Stimulated activated CD4-positive, alpha-beta T cell treated with anti-CD3 and anti-CD28 coated beads, Interleukin-2, amount 100 ng/mL, for 4 hours (primary cell): ENCODE measurements around the gene MCF2L2.

ENCODE experiments used
- DNase-seq: peaks from one replicate; pipeline ENCODE4 v3.0.0-alpha.2; 2020; ENCODE audit warnings: low read depth

Gene MCF2L2

DNA sequence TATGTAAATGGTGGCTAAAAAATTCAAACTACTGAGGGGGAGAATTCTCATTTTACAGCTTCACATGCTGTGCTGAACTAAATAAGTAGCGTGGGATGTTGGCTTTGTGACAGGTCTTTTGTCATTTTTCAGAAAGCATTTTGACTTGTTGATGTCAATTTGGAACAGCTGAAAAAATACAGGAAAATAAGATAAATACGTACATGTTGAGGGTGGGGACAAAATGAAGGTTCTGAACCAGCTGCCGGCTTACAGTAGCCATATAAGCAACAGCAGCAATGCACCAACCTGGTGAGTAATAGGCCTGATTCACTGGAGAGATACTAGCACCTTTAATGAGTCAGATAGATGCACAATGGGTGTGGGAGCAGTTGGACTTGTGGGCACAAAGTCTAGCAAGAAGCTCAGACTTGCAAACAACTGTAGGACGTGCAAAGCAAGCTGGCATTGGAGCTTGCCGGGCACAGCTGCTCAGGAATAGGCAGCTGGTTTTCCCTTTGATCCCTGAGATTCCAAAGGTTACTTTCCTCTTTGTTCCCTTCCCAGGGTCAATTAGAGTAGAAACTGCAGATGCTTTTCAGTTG, 162.5 kb downstream of the MCF2L2 start:
- peak; percentile 51 for DNase-seq

DNA sequence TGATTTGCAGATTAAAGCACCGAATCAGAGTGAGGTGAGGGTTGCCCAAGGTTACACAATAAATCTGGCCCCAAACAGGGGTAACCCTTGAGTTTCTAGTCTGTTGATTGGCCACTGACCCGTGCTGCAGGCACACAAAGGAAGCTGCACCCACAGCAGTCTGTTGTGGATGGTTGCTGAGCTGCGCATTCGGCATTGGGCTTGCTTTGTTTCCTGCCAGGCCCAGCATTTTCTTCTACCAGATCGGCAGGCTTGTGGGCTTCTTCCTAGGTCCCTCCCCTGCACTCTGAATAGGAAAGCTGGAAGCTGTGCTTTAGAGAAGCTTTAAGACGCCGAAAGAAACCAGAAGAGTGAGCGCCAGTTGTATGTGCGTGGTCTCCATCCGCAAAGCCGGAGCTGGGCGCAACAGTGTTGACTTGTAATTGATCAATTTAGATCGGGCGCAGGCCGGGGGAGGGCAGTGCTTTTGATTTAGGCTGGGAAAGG, 163.2 kb downstream of the MCF2L2 start:
- DNase-seq = no peak

DNA sequence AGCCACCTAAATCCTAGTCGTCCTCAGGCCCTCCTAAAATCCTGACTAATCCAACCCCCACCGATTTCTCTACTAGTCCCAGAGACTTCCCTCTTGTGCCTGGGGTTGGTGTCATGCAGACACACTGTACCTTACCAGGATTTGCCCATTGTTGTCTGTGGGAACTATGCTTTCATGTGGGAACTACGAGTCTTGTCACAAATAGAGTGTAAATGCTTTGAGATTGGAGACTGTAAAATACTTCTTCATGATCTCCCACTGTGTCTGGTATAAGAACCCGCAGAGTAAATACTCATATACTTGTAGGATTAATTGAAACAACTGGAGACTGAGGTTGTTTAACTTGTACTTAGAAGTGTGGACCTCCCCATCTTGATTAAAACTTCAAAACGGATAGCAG, 164.2 kb downstream of the MCF2L2 start:
- DNase-seq = no peak

DNA sequence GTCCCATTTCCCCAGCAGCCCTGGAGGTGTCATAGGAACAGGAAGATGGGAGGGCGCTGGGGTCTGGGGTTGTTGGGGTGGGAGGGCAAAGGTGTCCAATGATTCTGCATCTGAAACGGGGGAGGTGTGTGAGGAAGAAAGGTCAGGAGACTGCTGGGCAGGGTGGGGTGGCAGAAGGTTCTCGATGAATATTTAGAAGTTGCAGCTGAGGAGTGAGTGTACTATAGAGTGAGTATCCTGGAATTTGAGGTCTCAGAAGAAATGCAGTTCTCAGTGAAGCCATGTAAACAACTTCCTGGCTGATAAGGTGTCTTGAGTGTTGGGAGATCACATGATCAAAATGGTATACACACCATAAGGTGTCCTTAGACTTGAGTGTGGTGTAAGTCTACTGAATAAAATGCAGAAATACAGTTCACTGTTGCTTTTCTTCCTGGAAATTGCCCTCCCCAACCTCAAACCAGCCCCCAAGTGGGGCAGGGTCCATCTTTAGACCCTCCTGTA, 165.5 kb downstream of the MCF2L2 start:
- DNase-seq = no peak

DNA sequence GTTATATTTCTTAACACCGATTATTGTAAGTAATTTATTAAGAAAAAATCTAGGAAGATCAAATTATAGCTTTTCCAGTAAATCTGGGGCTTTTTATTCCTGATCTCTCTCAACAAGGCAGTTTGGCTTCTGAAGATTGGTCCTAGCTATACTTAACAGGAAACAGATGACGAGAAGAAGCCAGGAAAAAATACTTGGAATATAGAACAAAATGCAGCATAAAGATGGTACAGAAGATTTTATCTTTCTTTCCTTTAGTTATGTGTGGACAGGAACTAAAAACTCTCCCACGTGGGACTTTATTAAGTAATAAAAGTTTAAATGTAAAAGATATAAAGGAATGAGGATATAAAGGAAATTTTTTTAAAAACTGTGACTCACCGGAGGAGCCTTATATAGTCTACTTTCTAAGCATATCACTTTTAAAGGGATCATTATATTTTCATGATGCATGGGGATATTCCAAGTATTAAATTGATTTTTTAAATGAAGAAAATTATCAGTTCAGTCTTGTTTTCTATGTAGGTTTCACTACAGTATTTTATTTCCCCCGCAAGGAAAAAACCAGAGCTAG, 167.2 kb downstream of the MCF2L2 start:
- no peak for DNase-seq

DNA sequence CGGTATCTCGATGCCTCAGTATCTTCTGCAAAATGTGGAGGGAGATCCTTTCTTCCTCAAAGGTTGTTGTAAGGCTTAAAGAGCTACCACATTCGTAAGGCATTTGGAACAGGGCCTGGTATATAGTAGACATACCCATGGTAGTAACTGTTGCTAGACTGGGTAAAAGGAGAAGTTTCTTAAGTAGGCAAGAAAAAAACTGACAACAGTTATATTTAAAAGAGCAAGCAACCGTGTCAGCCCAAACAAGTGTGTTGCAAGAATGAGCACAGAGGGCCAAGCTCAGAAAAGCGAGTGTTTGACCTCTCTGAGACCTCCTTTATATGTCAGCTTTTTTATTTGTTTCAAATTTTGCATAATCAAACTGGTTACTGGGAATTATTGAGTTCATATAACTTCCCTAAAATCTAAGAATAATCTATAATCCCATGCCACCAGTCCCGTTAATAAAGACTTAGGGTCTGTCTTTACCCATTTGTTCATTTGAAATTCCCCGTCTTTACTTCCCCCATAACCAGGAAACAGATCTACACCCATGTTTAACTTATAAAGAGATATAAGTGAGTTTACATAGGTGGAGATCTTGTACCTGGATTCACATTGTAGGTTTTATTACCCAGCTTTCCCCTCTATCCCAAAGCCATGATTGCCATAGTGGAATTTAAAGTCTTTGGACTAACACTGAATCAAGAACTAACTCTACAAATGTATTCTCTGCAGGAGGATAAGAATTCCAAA, 168.1 kb downstream of the MCF2L2 start:
- no peak for DNase-seq

DNA sequence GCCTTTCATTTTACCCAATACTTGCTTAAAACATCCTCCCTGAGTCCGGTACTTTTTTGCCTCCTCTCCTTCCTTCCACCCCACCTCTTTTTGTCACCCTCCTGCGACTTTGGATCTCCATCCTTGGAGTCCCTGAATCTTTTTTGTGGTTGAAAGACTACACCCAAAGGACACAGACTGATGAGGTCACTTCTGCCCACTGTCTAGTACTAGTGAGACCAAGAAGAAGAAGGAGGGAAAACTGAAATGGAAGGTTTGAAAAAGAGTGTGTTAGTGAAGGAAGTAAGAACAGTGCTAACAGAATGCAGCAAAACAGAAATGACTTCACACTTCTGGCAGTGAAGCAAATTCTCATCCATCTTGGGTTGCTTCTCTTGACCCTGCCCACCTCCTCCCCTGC, 168.8 kb downstream of the MCF2L2 start:
- no peak for DNase-seq

DNA sequence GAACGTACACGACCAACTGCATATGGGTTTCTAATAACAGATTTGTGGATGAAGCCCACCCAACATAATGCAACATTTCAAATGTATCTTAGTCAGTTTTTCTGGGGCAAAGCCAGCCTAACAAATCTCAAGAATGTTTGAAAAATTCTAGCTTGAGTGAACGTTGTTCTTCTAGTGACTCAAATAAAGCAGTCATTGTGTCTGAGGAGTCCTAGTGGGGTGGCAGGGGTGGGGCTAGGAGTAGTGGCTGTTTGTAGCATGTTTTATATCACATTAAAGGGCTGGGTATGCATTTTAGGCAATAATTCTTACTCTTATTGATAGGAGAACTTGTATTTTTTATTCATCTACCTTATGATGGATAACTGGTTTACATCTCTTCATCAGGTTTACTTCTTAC, 169.3 kb downstream of the MCF2L2 start:
- DNase-seq = no peak

DNA sequence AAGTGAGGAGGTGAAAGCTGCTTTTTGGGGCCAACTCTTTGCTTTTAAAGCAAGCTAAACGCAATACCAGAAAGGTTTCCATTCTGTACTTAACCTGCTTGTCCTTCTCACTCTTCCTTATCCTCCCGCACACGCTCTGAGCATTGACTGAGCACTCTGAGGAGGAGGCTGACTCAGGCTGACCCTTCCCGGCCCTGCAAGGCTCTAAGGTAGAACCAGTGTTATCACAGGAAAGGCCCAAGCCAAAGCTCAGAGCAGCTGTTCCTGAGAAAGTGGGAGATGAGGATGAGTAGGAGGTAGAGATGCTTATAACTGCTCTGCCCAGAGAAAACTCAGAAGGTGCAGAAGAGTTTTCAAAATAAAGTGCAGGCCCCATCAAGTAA, 173.1 kb downstream of the MCF2L2 start:
- no peak for DNase-seq

DNA sequence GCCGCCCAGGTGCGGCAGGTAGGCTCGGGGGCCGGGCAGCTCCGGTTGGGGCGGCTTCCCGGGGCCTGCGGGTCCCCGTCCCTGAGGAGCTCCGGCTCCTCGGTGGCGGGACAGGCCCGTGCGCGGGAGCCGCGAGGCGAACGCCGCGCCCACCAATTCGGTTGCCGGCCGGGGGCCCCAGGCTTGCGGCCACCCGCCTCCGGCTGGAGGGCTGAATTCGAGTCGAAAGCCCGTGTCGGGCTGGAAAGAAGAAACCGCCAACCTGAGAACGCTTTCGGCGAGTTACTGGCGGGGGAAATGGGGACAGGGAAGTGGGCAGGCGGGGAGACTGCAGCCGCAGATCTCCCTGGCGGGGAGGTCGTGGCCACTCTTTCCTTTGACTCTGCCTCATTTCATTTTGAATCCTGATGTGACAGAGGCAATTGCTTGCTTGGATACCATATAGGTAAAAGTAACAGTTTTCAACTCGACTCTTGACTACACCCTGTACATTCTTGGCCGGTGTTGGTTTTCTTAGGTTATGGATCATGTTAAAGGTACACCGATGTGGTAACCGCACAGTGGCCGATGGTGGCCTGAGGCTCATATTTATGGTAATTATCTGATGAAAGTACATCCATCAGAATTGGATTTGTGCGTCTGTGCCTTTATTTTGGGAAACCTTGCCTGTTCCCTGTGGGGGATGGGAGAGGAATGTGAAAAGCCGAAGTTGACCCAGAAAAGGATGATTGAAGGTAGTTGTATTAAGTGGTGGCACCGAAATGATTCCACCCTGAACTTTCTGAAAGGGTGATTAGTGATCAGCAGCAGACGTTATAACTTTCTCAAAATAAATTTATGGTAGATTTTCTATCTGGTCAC, 173.7 kb downstream of the MCF2L2 start:
- no peak for DNase-seq

DNA sequence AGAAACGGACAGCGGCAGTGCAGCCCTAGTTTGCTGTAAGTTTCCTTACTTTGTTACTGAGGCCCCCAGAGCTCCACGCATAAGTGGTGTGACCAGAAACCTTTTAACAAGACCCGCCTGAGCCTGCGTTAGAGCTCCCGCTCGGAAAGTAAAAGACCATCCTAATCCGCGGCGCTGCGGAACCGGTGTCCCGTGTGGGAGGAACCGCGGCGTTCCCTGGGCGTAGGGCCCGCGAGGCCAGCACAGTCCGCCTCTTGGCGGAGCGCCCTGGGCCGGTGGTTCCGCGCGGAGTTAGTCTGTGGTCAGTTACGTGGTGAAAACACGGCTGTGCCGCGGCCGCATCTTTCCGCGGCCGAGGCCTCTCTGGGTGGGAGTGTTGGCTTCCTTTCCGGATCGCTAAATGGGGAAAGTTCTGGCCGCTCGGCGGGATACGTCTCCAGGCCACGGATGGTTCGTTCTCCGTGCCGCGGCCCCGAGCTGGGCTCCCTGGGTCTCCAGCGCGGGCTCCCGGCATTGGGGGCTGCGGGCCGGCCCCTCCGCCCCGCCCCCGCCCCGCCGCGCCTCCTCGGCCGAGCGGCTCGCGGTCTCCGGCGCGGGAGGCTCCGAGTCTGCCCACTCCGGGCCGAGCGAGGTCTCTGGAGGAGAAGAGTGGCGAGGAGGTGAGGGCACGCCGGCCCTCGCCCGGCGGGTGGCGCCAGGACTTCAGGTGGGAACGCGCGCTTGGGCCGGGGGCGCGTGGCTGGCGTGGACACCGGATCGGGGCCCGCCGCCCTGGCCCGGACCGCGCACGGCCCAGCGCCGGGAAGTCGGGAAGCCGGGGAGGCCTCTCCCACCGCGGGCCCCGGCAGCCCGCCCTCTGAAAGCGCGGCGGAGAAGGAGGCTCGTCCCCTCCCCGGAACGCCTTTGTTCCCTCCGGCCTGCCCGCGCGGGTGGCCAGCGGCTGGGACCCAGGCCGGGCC, 174.6 kb downstream of the MCF2L2 start:
- DNase-seq = no peak

DNA sequence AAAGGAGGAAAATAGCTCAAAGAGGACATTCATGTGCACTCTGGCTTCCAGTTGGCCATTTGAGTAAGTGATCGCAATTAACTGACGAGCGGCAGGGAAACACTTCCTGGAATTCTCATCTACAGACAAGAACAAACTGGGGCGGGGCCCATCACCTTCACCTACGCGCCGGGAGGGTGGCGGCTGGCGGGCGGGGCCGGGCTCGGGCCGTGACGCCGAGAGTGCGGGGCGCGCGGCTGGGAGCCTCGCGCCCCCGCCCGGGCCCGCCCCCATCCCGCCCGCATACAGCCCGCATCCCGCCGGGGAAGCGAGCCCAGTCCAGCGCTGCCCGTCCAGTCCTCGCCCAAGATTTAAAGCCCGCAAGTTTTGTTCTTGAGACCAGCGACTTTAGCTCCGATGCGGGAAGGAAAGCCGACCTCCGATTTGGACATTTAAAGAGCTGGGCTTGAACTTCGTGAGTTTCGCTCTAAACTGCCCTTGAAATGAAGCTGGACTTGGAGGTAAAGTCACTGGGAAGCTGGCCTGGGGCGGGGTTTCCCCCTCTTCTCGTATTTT, 175.4 kb downstream of the MCF2L2 start, which contains the start of gene B3GNT5:
B3GNT5 (plus strand) TSS at position 281 of the 555 bp plus-strand sequence. CDS start 16,546 bp downstream, outside the sequence.
- peak; percentile 49 for DNase-seq

DNA sequence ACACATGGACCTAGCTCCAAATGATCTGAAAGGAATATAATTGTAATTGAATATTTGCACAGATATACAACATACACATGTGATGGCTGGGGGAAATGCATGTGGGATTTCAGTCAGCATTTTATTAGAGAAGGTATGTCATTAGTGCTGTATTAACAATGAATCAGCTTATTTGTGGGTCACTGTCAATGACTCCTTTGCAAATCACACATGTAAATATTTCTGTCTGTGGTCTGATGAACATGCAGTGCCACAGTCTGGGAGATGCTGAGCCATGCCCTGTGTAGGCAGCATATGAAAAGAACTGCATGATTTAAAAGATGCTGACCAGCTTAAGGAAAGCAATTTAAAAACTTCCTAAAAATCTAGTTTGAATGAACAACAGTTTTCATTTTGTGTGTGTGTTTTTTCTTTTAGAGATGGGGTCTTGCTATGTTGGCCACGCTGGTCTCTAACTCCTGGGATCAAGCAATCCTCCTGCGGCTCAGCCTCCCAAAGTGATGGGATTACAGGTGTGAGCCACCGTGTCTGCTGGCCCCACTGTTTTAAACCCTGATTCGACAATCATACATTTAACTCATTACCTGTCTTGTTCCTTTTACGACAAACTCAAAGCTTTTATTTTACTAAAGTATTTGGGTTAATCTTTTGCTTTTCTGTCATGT, 176.2 kb downstream of the MCF2L2 start:
- DNase-seq = no peak

DNA sequence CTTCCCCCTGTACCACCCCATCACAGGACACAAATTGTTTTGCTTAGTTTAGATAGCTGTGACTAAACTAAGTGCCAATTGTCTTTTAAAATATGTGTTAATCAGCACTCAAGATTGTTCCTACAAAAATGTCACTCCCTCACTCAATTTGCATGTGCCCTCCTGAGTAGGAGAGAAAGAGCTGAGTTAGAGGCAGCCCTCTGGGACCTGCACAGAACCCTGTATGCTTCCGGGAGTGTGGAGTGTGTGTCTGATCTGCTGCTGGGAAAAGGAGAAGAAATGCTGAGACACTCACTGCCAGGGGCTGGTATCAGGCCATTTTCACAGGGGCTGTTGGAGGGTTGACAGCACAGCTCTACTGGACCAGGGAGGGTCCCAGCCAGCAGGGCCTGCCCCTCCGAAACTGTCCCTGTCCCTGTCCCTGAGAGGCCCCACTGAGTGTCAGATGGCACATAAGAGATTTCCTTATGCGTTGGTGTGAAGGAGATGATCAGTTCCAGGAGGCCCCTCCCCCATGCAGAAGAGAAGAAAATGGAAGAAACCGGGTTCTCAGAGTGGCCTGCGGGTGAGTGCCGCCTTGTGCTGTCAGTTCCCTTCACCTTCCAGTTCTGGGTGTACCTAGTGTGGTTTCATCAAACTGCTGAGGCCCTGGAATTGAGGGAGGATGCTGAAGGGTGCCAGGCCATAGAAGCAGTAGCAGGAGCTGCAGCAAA, 179.3 kb downstream of the MCF2L2 start:
- DNase-seq = no peak

DNA sequence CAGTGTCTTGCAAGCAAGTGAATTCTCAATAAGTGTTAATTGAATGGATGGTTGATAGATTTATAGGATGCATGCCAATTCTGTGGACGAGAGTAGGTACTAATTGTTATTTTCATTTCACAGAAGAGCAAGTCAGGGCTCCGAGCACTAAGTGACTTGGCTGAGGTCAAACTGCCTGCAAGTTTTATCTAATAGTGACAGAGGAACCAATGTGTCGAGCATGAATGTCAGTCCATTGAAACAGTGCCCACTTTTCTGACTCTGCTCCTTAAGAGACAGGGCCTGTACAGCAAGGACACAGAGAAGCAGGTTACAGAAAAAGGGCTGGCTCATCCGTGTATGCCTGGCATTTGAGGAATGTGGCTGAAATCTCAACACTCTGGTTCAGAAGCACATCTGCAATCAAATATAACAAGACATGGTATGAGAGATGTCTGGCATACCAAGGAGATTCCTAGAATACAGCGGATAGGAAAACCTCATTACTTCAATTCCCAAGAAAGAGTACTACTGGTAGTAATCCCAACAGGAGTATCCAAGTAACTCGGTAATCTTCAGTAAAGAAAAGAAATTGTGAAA, 181.3 kb downstream of the MCF2L2 start:
- no peak for DNase-seq

DNA sequence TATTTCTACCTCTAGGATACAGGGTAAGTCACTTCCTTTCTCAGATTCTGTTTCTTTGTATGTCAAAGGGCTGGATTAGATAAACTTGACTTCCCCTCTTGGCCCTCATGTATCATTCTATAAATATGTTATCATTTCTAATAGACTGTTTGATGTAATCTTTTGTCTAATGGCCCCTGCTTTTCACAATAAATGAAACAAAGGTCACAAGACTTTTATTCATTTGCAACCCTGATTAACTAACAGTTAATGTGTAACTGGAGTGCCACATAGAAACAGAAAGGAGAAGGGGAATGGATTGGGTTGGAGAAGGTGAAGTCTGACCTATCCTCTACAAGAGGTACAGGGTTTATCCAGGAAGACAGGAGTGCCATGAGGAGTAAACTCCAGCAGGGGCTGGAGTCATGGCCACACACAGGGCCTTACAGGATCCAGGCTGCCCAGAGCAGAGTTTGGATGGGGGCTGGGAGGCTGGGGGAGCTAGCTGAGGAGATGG, 183.4 kb downstream of the MCF2L2 start:
- DNase-seq = no peak

DNA sequence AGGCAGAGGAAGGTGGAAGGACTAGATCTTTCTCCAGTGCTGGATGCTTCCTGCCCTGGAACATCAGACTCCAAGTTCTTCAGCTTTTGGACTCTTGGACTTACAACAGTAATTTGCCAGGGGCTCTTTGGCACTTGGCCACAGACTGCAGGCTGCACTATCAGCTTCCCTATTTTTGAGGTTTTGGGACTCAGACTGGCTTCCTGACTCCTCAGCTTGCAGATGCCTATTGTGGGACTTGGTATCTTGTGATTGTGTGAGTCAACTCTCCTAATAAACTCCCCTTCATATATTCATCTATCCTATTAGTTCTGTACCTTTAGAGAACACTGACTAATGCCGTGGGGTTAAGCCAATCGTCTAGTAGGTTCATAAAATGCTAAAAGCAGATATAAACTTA, 184.2 kb downstream of the MCF2L2 start:
- no peak for DNase-seq

DNA sequence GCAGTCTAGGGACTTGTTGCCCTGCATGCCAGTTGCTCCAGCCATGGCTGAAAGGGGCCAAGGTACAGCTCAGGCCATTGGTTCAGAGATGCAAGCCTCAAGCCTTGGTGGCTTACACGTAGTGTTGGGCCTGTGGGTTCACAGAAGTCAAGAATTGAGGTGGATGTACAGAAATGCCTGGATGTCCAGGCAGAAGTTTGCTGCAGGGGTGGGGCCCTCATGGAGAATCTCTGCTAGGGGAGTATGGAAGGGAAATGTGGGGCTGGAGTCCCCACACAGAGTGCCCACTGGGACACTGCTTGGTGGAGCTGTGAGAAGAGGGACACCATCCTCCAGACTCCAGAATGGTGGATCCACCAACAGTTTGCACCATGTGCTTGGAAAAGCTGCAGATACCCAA, 186.0 kb downstream of the MCF2L2 start:
- no peak for DNase-seq

DNA sequence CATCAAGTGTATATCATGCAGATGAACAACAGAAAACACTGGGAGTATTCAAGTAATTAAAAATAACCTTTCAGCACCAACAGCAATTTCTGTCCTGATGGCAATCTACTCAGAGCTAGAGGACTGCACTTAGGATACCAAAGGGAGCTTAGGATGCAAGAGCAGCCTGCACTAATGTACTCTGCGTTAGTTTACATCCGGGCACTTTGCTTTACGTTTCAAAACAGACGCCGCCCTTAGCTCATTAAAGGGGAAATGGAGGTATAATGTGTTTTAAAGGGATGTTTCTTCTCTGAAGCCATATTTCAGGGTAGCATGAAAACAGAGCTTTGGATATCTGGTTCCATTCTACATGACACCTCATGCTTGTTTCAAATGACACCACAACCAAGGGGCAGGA, 189.4 kb downstream of the MCF2L2 start:
- no peak for DNase-seq
